Fibroblast of skin of abdomen (primary cell): ENCODE measurements around the gene MALT1.

Experiments
- DNase-seq: peaks from one replicate; pipeline ENCODE4 v3.0.0-alpha.2; 2013

The MALT1 gene

DNA sequence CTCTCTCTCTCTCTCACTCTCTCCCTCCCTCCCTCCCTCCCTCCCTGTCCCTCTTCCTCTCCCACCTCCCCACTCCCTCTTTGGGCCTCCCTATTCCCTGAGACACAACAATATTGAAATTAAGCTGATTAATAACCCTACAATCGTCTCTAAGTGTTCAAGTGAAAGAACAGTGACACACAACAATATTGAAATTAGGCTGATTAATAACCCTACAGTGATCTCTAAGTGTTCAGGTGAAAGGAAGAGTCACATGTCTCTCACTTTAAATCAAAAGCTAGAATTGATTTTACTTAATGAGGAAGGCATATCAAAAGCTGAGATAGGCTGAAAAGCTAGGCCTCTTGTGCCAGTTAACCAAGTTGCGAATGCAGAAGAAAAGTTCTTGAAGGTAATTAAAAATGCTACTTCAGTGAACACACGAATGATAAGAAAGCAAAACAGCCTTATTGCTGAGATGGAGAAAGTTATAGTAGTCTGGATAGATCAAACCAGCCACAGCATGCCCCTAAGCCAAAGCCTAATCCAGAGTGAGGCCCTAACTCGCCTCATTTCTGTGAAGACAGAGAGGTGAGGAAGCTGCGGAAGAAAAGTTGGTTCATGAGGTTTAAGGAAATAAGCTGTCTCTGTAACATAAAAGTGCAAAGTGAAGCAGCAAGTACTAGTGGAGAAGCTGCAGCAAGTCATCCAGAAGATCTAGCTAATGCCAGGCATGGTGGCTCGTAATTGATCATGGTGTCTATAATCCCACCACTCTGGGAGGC is 21.3 kb downstream of the MALT1 start:
- DNase-seq: no peak

DNA sequence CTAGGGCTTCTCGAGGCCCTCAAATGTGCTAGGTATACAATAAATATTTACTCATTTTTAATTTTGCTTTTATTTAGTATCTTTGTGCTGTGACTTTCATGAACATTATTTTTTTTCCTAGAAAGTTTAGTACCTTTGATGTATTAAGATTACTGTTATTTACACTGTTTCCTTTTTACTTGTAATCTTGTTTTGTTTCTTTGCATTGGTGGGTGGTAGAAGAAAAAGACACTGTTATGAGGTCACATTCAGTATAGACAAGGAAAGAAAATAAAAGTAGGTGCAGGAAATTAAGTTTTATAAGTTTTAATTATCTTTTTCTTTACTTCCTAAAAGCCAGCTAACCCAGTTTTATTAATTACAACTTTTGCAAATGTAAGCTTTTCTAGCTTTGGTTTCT is 23.0 kb downstream of the MALT1 start:
- no peak for DNase-seq

DNA sequence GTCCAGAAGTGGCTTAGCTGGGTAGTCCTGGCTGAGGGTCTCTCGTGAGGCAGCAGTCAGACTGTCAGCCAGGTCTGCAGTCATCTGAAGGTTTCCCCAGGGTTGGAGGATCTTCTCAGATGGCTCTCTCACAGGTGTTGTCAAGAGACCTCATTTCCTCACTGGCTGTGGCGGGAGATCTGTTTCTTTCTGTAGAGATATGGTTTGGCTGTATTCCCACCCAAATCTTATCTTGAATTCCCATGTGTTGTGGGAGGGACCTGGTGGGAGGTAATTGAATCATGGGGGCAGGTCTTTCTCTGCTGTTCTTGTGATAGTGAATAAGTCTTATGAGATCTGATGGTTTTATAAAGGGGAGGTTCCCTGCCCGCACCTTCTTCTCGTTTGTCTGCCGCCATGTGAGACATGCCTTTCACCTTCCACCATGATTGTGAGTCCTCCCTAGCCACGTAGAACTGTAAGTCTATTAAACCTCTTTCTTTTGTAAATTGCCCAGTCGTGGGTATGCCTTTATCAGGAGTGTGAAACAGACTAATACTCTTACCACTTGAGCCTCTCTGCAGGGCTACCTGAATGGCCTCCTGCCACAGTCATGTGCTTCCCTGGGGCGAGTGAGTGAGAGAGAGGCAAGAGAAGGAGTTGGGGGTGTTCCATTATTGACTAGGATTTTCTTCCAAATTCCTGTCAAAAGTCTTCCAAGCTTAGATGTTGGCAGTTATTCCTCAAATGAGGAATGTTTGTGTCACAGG is 23.6 kb downstream of the MALT1 start:
- no peak for DNase-seq

DNA sequence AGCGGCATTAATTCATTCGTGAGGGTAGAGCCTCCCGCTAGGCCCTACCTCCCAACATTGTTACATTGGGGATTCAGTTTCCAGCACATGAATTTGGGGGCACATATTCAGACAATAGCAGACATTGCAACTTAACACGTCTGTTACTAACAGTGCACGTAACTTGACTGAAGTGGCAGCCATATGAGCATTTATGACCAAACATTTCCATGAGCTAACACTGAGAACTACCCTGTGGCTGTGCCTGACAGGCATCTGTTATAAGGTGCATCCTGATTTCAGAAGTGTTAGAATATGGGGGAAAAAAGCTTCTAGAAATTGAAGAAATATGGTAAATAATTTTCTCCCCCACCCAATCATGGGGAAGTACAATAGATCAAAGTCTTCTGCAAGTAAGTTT is 24.5 kb downstream of the MALT1 start:
- no peak for DNase-seq

DNA sequence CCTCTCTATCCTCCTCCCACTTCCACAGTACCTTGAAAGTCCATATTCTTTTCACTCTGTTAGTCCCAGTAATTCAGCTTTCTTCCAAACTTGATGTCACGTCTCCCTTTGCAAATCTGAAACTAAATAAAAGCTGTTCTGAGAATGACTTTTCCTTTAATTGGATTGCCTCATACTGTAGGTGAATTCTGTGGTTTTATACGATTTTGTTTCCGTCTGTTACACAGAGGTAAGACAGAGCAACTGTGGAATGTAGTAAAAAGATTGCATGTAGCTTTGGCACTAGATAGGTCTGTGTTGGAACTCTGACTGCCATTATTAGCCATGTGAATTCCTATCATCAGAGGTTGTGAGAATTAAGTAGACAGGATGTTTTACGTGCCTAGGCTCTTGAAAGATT is 25.9 kb downstream of the MALT1 start:
- DNase-seq: no peak

DNA sequence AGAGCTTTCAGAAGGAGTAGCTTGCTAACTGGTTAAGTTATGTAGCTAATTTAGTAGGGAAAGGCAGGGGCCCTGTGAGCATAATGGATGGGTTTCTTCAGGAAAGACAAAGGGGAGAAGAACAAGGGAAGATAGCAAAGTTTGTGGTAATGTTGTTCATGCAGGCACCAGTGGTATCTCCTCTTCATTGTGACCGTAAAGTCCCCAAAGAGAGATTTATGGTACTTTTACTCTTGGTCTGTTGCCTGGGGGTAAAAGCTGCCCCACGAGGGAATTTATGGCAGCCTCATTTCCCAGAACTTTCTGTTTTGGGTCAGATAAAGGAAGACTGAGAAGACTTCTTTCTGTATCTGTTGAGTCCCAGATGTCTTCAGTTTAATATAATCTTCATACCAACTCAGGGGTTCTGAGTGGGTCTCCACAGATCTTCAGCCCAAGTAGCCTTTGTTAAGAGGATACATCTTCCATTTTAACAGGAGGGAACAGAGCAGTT is 27.5 kb downstream of the MALT1 start:
- no peak for DNase-seq

DNA sequence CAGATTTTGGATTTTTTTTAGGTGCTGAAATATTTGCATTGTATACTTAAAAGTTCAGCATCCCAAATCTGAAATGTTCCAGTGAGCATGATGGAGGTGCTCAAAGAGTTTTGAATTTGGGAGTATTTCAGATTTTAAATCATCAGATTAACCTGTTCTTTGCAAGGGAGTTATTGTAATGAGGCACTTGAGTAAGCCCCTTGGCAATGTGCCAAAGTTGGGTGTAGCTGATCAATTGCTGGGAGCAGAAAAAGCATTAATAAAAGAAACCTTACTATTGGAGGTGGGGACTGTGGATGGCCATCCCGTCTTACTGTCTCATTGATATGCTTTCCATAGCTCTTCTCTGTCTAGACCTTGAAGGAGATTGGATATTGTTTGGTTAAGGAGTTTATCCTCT is 28.3 kb downstream of the MALT1 start:
- DNase-seq: no peak

DNA sequence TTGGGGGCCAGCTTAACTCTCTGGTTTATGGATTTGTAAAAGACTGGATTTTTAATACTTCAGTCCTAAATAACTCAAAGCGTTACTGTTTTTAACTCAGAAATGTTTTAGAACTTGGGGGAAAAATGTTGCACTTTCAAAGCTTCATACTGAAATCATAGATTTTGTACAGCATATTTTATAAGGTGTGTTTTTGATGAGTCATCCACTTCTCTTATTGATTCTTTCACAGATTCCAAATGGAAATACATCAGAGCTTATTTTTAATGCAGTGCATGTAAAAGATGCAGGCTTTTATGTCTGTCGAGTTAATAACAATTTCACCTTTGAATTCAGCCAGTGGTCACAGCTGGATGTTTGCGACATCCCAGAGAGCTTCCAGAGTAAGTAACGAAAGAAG is 28.9 kb downstream of the MALT1 start:
- no peak for DNase-seq

DNA sequence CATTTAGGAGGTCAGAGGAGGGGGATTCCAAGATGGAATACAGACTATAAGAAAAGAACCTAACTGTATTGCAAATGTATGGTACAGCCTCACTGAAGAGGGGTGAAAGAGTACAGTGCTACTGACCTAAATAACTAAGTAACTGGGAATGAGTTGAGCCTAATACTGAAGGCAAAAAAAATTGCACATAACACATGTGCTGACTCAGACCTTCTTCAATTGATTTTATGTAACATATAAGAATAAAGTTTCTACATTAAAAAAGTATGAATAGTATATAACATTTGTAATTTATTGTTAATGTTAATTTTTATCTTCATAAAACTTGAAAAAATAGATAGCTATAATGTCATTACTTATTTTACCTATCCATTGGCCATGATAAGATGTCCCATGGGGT is 41.7 kb downstream of the MALT1 start:
- no peak for DNase-seq

DNA sequence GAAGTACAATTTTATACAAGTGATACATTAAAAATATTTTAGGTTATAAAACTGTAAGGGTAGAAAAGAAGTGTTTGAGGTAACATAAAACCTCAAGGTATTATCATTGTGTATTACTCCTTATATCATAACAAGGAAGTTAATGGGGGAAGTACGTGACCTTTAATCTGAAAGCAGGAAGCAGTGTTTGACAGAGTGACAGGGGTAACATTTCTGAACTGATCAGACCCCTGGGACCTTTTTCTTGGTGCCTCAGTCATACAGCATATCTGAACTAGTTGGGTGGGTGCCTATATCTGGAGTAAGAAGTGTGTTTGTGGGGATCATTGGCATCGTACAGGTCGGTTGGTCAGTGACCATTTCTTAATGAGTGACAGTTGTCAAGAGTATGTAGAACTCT is 43.0 kb downstream of the MALT1 start:
- no peak for DNase-seq

DNA sequence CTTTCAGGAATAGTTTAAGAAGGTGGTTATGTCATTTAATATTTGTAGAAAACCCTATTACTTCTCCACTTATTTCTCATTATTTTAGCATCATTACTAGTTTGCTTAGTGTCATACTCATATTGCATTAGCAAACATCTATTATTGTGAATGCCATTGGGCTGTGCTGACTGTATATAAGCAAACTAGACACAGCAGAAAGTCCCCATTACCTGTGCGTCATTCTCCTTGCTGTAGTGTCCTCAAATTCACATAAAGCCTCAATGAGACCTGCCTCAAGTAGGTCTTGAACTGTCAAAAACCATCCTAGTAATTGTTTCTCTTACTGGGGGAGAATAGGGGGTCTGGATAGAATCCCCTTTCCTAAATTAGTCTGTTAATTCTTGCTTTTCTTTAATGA is 43.6 kb downstream of the MALT1 start:
- no peak for DNase-seq

DNA sequence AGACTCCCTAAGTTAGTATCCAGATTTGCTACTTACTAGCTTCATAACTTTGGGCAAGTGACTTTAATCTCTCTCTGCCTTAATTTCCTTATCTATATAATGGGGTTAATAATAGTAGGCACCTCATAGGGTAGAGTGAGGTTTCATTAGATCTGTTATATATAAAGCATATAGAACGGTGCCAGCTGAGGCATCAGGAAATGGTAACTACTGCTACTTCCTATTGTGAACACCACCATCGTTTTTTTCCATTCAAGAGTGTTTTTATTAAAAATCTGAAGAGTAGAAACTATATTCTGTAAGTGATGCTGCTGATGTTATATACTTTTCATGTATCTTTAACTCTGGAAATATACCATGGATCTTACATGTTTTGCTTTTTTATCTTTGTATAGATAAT is 44.3 kb downstream of the MALT1 start:
- no peak for DNase-seq

DNA sequence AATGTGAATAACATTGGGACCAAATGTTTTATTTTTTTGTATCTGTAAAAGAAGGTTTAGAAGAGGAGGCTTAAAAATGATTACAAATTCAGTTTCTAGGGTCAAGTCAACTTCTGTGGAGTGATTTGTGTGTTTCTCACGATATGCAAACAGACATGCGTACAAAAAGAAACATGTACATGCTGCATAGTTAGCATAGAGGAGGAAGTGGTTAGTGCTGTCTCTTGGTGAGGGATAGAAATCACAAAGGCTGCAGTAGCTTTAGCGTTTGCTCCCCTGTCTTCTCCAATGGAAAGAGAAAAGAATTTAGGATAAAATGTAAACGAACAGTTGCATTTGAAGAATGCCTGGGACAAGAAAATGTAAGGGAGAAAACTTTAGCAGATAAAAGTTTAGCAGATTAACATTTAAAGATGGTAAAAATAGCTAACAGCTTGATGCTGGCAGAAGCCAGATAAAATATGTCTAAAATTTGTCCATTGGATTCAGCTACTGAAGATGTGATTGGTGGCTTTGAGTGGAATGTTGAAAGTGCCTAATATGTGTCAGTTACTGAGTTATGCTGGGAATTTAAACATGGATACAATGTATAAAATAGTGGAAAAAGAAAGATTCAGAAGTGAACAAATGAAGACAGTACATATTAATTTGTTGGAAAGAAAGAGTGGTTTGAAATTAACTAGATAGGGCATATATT is 44.9 kb downstream of the MALT1 start:
- DNase-seq: peak; percentile 6

DNA sequence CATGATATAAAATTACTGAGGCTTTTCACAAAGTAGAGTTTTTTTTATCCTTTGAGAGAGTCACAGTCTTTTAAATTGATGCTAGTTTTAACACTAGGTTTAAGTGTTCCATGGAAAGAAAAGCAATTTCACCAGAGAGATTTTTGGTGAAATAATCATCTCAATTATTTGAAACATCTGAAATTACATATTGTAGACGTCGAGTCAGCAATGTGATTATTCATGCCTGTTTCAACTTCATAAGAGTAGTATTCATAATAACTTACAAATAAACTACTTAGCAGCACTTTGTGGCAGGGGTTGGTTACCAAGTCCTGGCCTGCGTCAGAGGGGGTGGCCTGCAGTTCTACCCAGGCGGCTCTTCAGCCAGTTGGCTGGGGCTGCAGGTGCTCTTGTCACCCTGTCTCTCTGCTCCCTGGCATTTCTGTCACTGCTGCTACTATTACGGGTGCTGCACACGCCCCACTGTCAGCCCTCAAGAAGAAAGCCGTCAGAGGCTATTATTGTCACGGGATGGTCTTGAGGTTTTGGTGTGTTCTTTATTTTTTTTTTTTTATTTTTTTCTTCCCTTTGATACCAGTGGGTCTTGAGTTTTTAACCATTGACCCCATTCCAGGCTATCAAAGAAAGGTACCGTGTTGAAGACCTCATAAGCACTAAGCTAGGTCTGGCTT is 50.4 kb downstream of the MALT1 start:
- DNase-seq: peak; percentile 45

DNA sequence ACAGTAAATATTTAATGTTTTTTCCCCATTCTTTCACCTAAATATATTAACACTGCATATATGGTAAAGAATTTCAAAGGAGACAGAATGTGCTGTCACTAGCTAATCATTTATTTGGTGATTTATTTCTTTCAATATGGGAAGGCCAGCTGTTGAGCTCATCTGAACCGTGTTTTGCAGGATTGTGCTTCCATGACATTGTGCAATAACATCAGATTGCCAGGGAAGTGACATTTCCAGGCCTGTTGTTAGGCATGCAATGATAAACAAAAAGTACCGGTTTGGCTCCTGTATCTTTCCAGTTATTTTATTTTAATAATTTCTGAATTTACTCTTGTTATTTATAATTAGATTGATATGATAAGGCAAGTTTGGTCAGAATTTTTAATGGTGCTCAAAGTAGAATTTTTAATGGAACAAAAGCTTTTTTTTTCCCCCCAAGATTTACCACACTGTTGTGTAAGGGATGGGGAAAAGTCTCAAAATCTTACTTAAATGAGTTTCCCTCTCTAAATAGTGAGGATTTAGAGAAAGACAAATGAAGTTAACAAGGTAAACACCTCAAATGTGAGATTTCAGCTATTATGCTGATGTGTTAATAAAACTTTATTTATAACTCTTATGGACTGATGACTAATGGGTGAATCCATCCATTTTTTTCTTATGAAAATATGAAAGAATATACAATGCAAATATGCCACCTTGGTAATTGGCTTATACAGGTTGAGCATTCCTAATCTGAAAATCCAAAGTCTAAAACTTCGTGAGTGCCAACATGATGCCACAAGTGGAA is 52.7 kb downstream of the MALT1 start:
- peak; percentile 7 for DNase-seq

DNA sequence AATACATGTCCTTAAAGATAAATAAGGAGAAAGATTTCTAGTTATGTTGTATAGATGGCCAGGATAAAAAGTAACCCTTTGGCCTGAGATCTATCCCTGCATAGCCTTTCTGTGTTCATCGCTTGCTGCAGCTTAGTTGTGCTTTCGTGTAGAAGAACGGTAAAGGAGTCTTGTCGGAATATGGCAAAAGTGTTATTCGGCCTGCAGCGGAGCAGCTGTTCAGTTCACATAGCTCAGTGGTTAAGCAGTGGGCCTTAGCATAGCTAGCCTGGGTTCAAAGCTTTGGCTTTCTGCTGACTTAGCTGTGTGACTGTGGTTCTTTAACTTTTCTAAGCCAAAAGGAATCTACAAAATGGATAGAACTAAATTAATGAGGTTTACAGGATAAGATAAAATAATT is 55.4 kb downstream of the MALT1 start:
- peak; percentile 6 for DNase-seq

DNA sequence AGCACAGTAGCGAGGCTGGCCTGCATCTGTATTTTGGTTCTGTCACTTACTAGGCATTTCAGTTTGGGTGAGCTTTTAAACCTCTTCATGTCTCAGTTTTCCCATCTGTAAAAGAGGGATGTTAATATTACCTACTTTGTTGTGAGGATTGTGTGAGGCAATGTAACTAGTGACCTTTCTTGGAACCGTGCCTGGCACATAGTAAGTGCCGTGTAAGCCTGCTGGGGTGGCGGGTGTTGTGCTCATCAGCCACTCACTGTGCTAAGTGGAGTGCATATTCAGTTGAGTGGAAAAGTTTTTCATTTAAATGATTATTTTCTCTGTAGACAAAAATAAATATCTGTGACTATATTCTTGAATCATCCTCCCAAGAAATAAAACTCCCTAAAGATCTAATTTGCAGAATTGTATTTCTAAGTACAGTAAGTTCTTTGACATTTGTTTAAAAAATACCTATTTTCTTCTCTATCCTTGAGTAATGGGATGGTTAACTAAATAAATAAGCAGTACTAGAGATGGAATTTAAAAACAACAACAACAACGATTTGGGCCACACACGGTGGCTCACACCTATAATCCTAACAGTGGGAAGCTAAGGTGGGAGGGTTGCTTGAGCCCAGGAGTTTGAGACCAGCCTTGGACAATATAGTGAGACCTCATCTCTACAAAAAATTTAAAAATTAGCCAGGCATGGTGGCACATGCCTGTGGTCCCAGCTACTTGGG is 56.7 kb downstream of the MALT1 start:
- DNase-seq: peak; percentile 18

DNA sequence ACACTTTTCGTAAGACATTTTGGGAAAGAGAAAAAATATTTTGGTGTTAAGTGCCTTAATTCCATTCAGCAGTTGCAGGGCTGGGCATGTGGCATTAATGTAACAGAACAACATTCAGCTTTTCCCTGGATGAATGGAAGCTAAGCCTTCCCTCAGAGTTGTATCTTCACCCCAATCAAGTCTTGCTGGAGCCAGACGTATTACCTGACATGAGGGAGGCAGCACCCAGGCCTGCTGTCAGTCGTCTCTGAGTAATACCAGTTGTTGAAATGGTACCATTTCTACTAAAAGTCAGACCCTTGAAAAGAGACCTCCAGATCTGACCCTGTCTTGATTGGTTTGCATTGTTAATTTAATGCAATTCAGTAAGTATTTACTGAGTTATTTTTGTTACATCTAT is 57.5 kb downstream of the MALT1 start:
- DNase-seq: no peak

DNA sequence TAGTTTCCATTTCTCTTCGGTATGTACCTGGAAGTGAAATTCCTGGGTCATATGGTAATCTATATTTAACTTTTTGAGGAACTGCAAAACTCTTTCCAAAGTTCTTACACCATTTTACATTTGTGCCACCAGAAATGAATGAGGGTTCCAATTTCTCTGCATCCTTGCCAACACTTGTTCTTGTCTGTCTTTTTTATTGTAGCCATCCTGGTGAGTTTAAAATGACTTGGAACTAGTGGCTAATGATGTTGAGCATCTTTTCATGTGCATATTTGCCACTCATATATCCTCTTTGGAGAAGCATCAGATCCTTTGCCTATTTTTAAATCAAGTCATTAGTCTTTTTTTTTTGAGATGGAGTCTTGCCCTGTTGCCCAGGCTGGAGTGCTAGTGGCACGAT is 59.4 kb downstream of the MALT1 start:
- DNase-seq: no peak

DNA sequence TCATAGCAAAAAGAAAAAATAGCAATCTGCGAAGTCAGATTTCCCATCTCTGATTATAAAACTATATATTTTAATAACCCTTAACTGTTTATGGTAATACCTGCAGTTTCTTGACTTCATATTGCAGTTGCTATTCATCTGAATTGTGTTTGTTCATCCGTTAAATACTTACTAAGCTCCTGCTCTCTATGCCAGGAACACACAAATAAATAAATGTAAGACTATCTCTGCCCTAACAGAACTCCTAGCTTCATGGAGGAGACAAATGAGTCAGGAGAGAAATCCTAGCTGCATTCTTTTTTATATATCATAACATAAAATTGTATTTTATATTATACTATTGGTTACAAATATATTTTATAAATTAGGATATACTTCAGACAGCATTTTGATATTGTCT is 61.2 kb downstream of the MALT1 start:
- no peak for DNase-seq

DNA sequence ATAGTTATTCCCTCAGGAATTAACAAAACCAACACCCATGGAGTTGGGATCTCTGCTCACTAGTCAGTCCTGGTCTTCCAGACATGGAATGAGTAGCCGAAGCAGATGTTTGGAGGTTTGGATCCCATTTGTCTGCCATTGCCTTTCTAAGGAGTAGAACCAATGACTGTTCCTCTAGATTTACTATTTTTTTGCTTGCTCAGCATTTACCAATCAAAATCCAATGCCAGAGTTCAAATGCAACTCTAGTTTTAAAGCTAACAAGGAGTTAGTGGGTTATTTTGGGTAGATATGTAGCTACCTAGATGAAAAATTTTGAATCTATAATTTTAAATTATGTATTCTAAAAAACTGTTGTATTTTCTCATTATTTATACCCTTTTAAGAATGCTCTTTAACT is 62.6 kb downstream of the MALT1 start:
- no peak for DNase-seq
